Esophagus squamous epithelium (tissue), 4 donors: ENCODE data around the gene AQP12B.

Experiments
- CTCF ChIP-seq, 6 experiments: fragments of 450-650 bp in 4 of 6; fragments of 200-600 bp in 2 of 6; sonication (generic) in 2 of 6; IDR thresholded peaks; one replicate each; pipeline ENCODE4 v1.5.1; 2016 to 2019; ENCODE audit warnings: antibody characterized with exemption in 6 of 6, mild to moderate bottlenecking in 4 of 6, moderate library complexity in 4 of 6
- POLR2A ChIP-seq, 4 donors: fragments of 450-650 bp; IDR thresholded peaks; one replicate each; pipeline ENCODE4 v1.6.1; 2017; ENCODE audit warnings: antibody characterized with exemption in 4 of 4, mild to moderate bottlenecking in 4 of 4, moderate library complexity in 3 of 4

- no peak for TF ChIP-seq CTCF (IDR thresholded peaks at IDR 0.05)
- no peak for TF ChIP-seq POLR2A (IDR thresholded peaks at IDR 0.05)
Measured at GRCh38 chr2:240711701-240712100, 29.0 kb upstream of the AQP12B start.
